HepG2 (cell line): Measurements from ENCODE around the gene CPNE5. TPM values are rescaled to one million over a fixed set of nuclear protein-coding genes. Genes with fewer than 3 reads are reported as not detected.

ENCODE experiments used
- ATAC-seq: fragments of 200-7000 bp; cut with Tn5 transposase; 3 replicates; pipeline ENCODE4 v1.9.1; 2020; ENCODE audit warnings: mild to moderate bottlenecking, moderate library complexity
- BruUV-seq: library from RNA; stranded (reverse); fragments of 400-500 nt; replicated peaks from 2 replicates; lab custom pipeline; 2021; lab: Mats Ljungman, UMichigan
- CTCF ChIA-PET: fragments of 300-600 bp; formaldehyde crosslinking; extraction: SDS; loops from one replicate; lab custom pipeline; 2021; ENCODE audit warnings: low total read pairs, inconsistent platforms, low intra/inter-chr PET ratio; lab: Yijun Ruan, JAX
- POLR2A ChIA-PET: fragments of 350-600 bp; sonication (Branson Sonifier 250); formaldehyde crosslinking; loops from one replicate; lab custom pipeline; 2020; ENCODE audit warnings: antibody characterized with exemption, inconsistent platforms; lab: Yijun Ruan, JAX
- DNase-seq: peaks from one replicate; pipeline ENCODE4 v3.0.0-alpha.2; 2015; ENCODE audit warnings: low spot score
- FAIRE-seq: peaks from 3 replicates; lab custom pipeline; 2011; peaks lifted over from hg19 to GRCh38; lab: Jason Lieb, UNC
- H2AFZ ChIP-seq: one replicate; pipeline ENCODE4 v1.6.1; 2011; ENCODE audit warnings: low read length, inconsistent platforms
- H3K27ac ChIP-seq: fragments of 300-600 bp; 3 replicates; pipeline ENCODE4 v1.8.0; 2011; ENCODE audit warnings: mixed run types, mild to moderate bottlenecking, mixed read lengths, low read length, inconsistent platforms; ENCODE audit not compliant: insufficient read depth; ENCODE audit errors: extremely low read length
- H3K27me3 ChIP-seq, 2 experiments: fragments of 200-600 bp in 1 of 2; 2 replicates in 1 of 2; 3 replicates in 1 of 2; pipeline versions ENCODE4 v1.6.0 to v1.8.0; 2011; ENCODE audit warnings: low read length in 2 of 2, mild to moderate bottlenecking in 2 of 2, moderate library complexity in 2 of 2, inconsistent platforms in 1 of 2; ENCODE audit not compliant: insufficient read depth in 2 of 2, control insufficient read depth in 1 of 2
- H3K36me3 ChIP-seq, 2 experiments: fragments of 200-600 bp in 1 of 2; replicated peaks in 1 of 2; 2 replicates in 1 of 2; 3 replicates in 1 of 2; pipeline versions ENCODE4 v1.5.1 to v1.8.0; 2011; ENCODE audit warnings: low read length in 2 of 2, inconsistent platforms in 1 of 2; ENCODE audit not compliant: insufficient read depth in 2 of 2, control insufficient read depth in 1 of 2
- H3K4me1 ChIP-seq: 2 replicates; pipeline ENCODE4 v1.5.1; 2012; ENCODE audit warnings: low read length, inconsistent platforms; ENCODE audit not compliant: insufficient read depth
- H3K4me2 ChIP-seq: 2 replicates; pipeline ENCODE4 v1.6.0; 2011; ENCODE audit warnings: low read depth, low read length, inconsistent platforms
- H3K4me3 ChIP-seq, 3 experiments: fragments of 200-600 bp in 1 of 3; sonication (generic), shearing (Covaris generic) in 1 of 3; replicated peaks in 1 of 3; 2 replicates each; pipeline ENCODE4 v1.5.1; 2011 to 2016; ENCODE audit warnings: low read length in 3 of 3, inconsistent platforms in 2 of 3, low read depth in 2 of 3, mild to moderate bottlenecking in 2 of 3, control low read depth in 1 of 3, mixed read lengths in 1 of 3; ENCODE audit not compliant: insufficient read depth in 1 of 3
- H3K79me2 ChIP-seq: one replicate; pipeline ENCODE4 v1.6.1; 2011; ENCODE audit warnings: low read length, inconsistent platforms; ENCODE audit not compliant: insufficient read depth
- H3K9ac ChIP-seq: 2 replicates; pipeline ENCODE4 v1.6.0; 2011; ENCODE audit warnings: mild to moderate bottlenecking, low read depth, low read length, inconsistent platforms; ENCODE audit not compliant: insufficient read depth
- H3K9me3 ChIP-seq: 2 replicates; pipeline ENCODE4 v1.5.1; 2012; ENCODE audit warnings: mild to moderate bottlenecking, low read length
- H4K20me1 ChIP-seq: 2 replicates; pipeline ENCODE4 v1.6.0; 2011; ENCODE audit warnings: inconsistent platforms, mild to moderate bottlenecking, low read length, moderate library complexity; ENCODE audit not compliant: insufficient read depth
- ATRX ChIP-seq: sonication (generic); formaldehyde crosslinking; IDR thresholded peaks from 2 replicates; pipeline ENCODE4 v1.4.0; 2020; ENCODE audit warnings: missing genetic modification reagents, borderline replicate concordance
- JDP2 ChIP-seq: sonication (generic); formaldehyde crosslinking; IDR thresholded peaks from 2 replicates; pipeline ENCODE4 v1.8.1; 2022; ENCODE audit warnings: missing genetic modification reagents, borderline replicate concordance
- NFKBIZ ChIP-seq: IDR thresholded peaks from 2 replicates; pipeline ENCODE4 v1.6.1; 2018; ENCODE audit warnings: missing genetic modification reagents, missing compliant biosample characterization
- RARG ChIP-seq: sonication (generic); formaldehyde crosslinking; IDR thresholded peaks from 2 replicates; pipeline ENCODE4 v1.4.0; 2020; ENCODE audit warnings: low read depth, mild to moderate bottlenecking, missing genetic modification reagents
- SP5 ChIP-seq: IDR thresholded peaks from 2 replicates; pipeline ENCODE4 v1.6.1; 2016; ENCODE audit warnings: low read depth, borderline replicate concordance
- TGIF2 ChIP-seq: IDR thresholded peaks from 2 replicates; pipeline ENCODE4 v1.6.1; 2016; ENCODE audit warnings: control low read depth, missing compliant biosample characterization
- ZFP41 ChIP-seq: sonication (generic); formaldehyde crosslinking; IDR thresholded peaks from 2 replicates; pipeline ENCODE4 v1.4.0; 2020; ENCODE audit warnings: mild to moderate bottlenecking, missing genetic modification reagents, borderline replicate concordance
- ZNF564 ChIP-seq: sonication (generic); formaldehyde crosslinking; IDR thresholded peaks from 2 replicates; pipeline ENCODE4 v1.8.1; 2023; ENCODE audit warnings: mild to moderate bottlenecking, missing genetic modification reagents
- ZNF839 ChIP-seq: sonication (generic); formaldehyde crosslinking; IDR thresholded peaks from 2 replicates; pipeline ENCODE4 v1.4.0; 2020; ENCODE audit warnings: missing genetic modification reagents, mild to moderate bottlenecking, borderline replicate concordance
- WGBS: methylation state at CpG from one replicate; pipeline ENCODE4 v1.1.6; 2017; ENCODE audit warnings: low lambda C conversion rate; 5-methylcytosine and 5-hydroxymethylcytosine counted together
- in situ Hi-C: cut with HindIII; loops from 2 replicates; pipeline ENCODE4 v1.10.0; 2017; ENCODE audit warnings: low pct_unique_long_range_greater_than_20kb; ENCODE audit not compliant: extremely low pct_ligation_motif_present
- intact Hi-C: fragments of 100-400 bp; cut with micrococcal nuclease; formaldehyde crosslinking; loops from one replicate; pipeline ENCODE4 v1.10.0; 2022; ENCODE audit not compliant: unreplicated experiment
- polyA plus RNA-seq, 8 experiments: library from polyadenylated mRNA; depleted of rRNA in 3 of 8; stranded (reverse) in 7 of 8; unstranded in 1 of 8; fragments of >200 nt; fragmentation: Illumina TruSeq in 4 of 8; extraction: Trizol in 4 of 8; gene quantifications; 2 replicates each; pipeline versions ENCODE4 v1.2.1 to v1.2.3, GENCODE V29; 2011 to 2016; ENCODE audit warnings: low read depth in 4 of 8, missing spikeins in 1 of 8, mixed read lengths in 1 of 8; ENCODE audit not compliant: insufficient read depth in 1 of 8
- total RNA-seq, 5 experiments: library from RNA; depleted of rRNA; stranded (reverse); fragments of >200 nt; fragmentation: Illumina TruSeq; extraction: Trizol; gene quantifications; 2 replicates each; pipeline ENCODE4 v1.2.3, GENCODE V29; 2016; ENCODE audit warnings: low read depth in 1 of 5
- TF ChIP-seq, protein P1 (sequence below): sonication (generic); formaldehyde crosslinking; IDR thresholded peaks from 2 replicates; pipeline ENCODE4 v1.4.0; 2020; ENCODE audit warnings: mild to moderate bottlenecking, missing genetic modification reagents

The CPNE5 gene
- total and polyA plus RNA-seq, 2 of the 13 experiments (the other 11 are each of a cell fraction or from before 2014, with no cell fraction given) = 0.16 TPM; not detected in 1

DNA sequence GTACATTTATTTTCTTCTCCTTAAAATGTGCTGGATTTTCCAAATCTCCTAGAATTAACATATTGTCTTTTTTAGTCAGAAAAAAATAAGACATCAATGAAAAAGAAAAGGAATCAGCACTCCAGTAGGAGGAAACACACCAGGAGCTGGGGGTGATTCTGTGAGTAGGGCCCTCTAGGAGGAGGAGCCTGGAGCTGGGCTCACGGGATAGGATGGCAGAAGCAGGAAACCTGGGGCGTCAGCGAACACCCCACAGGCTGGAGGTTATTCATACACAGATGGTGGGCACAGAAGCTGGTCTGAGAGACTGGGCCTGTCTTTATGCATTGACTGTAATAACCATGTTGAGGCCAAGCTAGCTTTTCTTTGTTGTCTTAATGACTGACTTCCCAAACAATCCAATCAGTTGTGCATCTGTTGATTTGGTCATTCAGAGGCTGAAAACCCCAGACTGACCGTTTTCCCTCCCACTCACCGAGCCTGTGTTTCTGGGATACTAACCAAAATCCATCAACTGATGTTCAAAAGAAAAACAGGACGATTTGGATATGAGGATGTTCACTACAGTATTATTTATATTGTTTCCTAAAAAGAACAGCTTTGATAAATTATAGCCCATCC, 53.1 kb downstream of the CPNE5 start:
- intact Hi-C loops (no loop called here), in situ Hi-C loops (no loop called here)
- FAIRE-seq = no peak
- no peaks in the 10 kb centered on the region for H3K36me3 ChIP-seq
- DNase-seq = no peak
- no peak overlapping the region for H3K4me2 ChIP-seq
- no peak for ATAC-seq
- no peak overlapping the region for H3K9ac ChIP-seq
- no peaks in the 10 kb centered on the region for H3K4me1 ChIP-seq
- TF ChIP-seq RARG (CRISPR knock-in tag) = no peak
- no peak for TF ChIP-seq ZFP41 (CRISPR knock-in tag)
- TF ChIP-seq, protein P1, sequence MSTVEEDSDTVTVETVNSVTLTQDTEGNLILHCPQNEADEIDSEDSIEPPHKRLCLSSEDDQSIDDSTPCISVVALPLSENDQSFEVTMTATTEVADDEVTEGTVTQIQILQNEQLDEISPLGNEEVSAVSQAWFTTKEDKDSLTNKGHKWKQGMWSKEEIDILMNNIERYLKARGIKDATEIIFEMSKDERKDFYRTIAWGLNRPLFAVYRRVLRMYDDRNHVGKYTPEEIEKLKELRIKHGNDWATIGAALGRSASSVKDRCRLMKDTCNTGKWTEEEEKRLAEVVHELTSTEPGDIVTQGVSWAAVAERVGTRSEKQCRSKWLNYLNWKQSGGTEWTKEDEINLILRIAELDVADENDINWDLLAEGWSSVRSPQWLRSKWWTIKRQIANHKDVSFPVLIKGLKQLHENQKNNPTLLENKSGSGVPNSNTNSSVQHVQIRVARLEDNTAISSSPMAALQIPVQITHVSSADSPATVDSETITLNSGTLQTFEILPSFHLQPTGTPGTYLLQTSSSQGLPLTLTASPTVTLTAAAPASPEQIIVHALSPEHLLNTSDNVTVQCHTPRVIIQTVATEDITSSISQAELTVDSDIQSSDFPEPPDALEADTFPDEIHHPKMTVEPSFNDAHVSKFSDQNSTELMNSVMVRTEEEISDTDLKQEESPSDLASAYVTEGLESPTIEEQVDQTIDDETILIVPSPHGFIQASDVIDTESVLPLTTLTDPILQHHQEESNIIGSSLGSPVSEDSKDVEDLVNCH = no peak
- TF ChIP-seq JDP2 = no peak
- TF ChIP-seq ZNF564 (CRISPR knock-in tag) = no peak
- TF ChIP-seq ZNF839 = no peak
- no peak for TF ChIP-seq NFKBIZ (CRISPR knock-in tag)
- no peak for TF ChIP-seq SP5 (CRISPR knock-in tag)
- no peak for TF ChIP-seq ATRX (CRISPR knock-in tag)
- no peak for TF ChIP-seq TGIF2
- POLR2A ChIA-PET = no interaction called here
- H3K79me2 ChIP-seq = no peaks in the 10 kb centered on the region
- CTCF ChIA-PET = no interaction called here
- no peak overlapping the region for H3K4me3 ChIP-seq
- H4K20me1 ChIP-seq = no peaks in the 10 kb centered on the region
- 31% methylated on average over 6 of the region's 6 CpGs for WGBS
- H2AFZ ChIP-seq = no peak overlapping the region
- no peaks in the 10 kb centered on the region for H3K9me3 ChIP-seq
- no peak overlapping the region for H3K27ac ChIP-seq
- peaks cover 0 to 60% of the 10 kb centered on the region in 2 experiments; a peak in 3 of 5 replicates for H3K27me3 ChIP-seq
- BruUV-seq = no TSS peak
